ENCODE data around the gene FAM114A1. TPM values are rescaled to one million over a fixed set of nuclear protein-coding genes. Genes with fewer than 3 reads are reported as not detected.

The FAM114A1 gene
- polyA plus RNA-seq, 1 donor from 2014 or later, result not detected

DNA sequence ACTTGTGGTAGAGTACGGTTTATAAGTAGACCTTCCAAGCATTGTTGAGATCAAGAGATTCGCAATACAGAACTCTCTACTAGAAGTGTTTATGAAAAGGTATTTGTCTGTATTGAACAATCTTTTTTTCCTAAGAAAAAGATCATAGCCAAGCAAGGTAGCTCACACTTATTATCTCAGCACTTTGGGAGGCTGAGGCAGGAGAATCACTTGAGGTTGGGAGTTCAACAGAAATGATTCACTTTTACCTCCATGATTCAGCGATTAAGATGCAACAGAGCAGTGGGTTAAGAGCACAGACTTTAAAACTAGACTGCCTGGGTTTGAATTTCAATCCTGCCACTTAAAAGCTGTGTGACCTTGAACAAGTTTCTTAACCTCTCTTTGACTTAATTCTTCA lies 90.3 kb downstream of the FAM114A1 start:
- H3K27ac ChIP-seq (ENCODE audit: low read length), result no peak overlapping the region
- no peak overlapping the region for H3K4me2 ChIP-seq (ENCODE audit: low read length)
- no peak overlapping the region for H3K9ac ChIP-seq (ENCODE audit: low read length)

GRCh38 chr4:38958453-38959190 lies 91.0 kb downstream of the FAM114A1 start:
- H3K27ac ChIP-seq (ENCODE audit: low read length), result no peak overlapping the region
- no peak overlapping the region for H3K4me3 ChIP-seq (ENCODE audit: low read length)
- no peak overlapping the region for H3K4me2 ChIP-seq (ENCODE audit: low read length)
- H3K36me3 ChIP-seq (ENCODE audit: insufficient read depth, low read length), result no peaks in the 10 kb centered on the region
- no peaks in the 10 kb centered on the region for H3K79me2 ChIP-seq (replicated peaks; ENCODE audit: insufficient read depth, low read length)
- no peaks in the 10 kb centered on the region for H3K9me2 ChIP-seq (ENCODE audit: insufficient read depth, low read length)
- H3K9ac ChIP-seq (ENCODE audit: low read length), result no peak overlapping the region
- no peaks in the 10 kb centered on the region for H3F3A ChIP-seq (ENCODE audit: insufficient read depth, low read length, poor library complexity, severe bottlenecking)
- no peak overlapping the region for H2AFZ ChIP-seq (ENCODE audit: low read depth, low read length)
- H3K9me3 ChIP-seq (ENCODE audit: low read length), result no peaks in the 10 kb centered on the region
- H3K27me3 ChIP-seq (ENCODE audit: insufficient read depth, low read depth, low read length), result no peaks in the 10 kb centered on the region
- H4K20me1 ChIP-seq (ENCODE audit: insufficient read depth), result no peaks in the 10 kb centered on the region
- TF ChIP-seq, protein P1, sequence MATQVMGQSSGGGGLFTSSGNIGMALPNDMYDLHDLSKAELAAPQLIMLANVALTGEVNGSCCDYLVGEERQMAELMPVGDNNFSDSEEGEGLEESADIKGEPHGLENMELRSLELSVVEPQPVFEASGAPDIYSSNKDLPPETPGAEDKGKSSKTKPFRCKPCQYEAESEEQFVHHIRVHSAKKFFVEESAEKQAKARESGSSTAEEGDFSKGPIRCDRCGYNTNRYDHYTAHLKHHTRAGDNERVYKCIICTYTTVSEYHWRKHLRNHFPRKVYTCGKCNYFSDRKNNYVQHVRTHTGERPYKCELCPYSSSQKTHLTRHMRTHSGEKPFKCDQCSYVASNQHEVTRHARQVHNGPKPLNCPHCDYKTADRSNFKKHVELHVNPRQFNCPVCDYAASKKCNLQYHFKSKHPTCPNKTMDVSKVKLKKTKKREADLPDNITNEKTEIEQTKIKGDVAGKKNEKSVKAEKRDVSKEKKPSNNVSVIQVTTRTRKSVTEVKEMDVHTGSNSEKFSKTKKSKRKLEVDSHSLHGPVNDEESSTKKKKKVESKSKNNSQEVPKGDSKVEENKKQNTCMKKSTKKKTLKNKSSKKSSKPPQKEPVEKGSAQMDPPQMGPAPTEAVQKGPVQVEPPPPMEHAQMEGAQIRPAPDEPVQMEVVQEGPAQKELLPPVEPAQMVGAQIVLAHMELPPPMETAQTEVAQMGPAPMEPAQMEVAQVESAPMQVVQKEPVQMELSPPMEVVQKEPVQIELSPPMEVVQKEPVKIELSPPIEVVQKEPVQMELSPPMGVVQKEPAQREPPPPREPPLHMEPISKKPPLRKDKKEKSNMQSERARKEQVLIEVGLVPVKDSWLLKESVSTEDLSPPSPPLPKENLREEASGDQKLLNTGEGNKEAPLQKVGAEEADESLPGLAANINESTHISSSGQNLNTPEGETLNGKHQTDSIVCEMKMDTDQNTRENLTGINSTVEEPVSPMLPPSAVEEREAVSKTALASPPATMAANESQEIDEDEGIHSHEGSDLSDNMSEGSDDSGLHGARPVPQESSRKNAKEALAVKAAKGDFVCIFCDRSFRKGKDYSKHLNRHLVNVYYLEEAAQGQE (IDR thresholded peaks at IDR 0.05; ENCODE audit: borderline replicate concordance), result no peak
- TF ChIP-seq MXI1 (conservative IDR thresholded peaks at IDR 0.05; ENCODE audit: poor library complexity, severe bottlenecking), result no peak
- TF ChIP-seq SMC3 (conservative IDR thresholded peaks at IDR 0.05; ENCODE audit: poor library complexity), result no peak
- no peak for TF ChIP-seq TAF1 (IDR thresholded peaks at IDR 0.05; ENCODE audit: low read depth)
- no peak for TF ChIP-seq EZH2 (IDR thresholded peaks at IDR 0.05; ENCODE audit: borderline replicate concordance, insufficient read depth, low read length, poor library complexity, severe bottlenecking)
- TF ChIP-seq EP300 (conservative IDR thresholded peaks at IDR 0.05; ENCODE audit: poor library complexity, severe bottlenecking), result no peak
- no peak for TF ChIP-seq POLR2AphosphoS5 (IDR thresholded peaks at IDR 0.05)
- TF ChIP-seq RAD21 (conservative IDR thresholded peaks at IDR 0.05), result no peak

More for the DNA sequence above, 90.3 kb downstream of the FAM114A1 start:
- Histone ChIP-seq H3K4me3 (ENCODE audit: low read length) (no peak overlapping the region), H3K79me2 (replicated peaks; ENCODE audit: insufficient read depth, low read length) (no peaks in the 10 kb centered on the region), H2AFZ (ENCODE audit: low read depth, low read length) (no peak overlapping the region), H3K27me3 (ENCODE audit: insufficient read depth, low read depth, low read length) (no peaks in the 10 kb centered on the region), H4K20me1 (ENCODE audit: insufficient read depth) (no peaks in the 10 kb centered on the region), H3K36me3 (ENCODE audit: insufficient read depth, low read length) (no peaks in the 10 kb centered on the region), H3K9me3 (ENCODE audit: low read length) (no peaks in the 10 kb centered on the region), H3K9me2 (ENCODE audit: insufficient read depth, low read length) (no peaks in the 10 kb centered on the region), H3F3A (ENCODE audit: insufficient read depth, low read length, poor library complexity, severe bottlenecking) (no peaks in the 10 kb centered on the region)
- TF ChIP-seq EP300 (conservative IDR thresholded peaks at IDR 0.05; ENCODE audit: poor library complexity, severe bottlenecking), result no peak
- no peak for TF ChIP-seq EZH2 (IDR thresholded peaks at IDR 0.05; ENCODE audit: borderline replicate concordance, insufficient read depth, low read length, poor library complexity, severe bottlenecking)
- no peak for TF ChIP-seq RAD21 (conservative IDR thresholded peaks at IDR 0.05)
- TF ChIP-seq SMC3 (conservative IDR thresholded peaks at IDR 0.05; ENCODE audit: poor library complexity), result no peak
- no peak for TF ChIP-seq TAF1 (IDR thresholded peaks at IDR 0.05; ENCODE audit: low read depth)
- TF ChIP-seq, protein P1 (IDR thresholded peaks at IDR 0.05; ENCODE audit: borderline replicate concordance), result no peak
- TF ChIP-seq CTCF (IDR thresholded peaks at IDR 0.05; ENCODE audit: poor library complexity, severe bottlenecking), result no peak
- no peak for TF ChIP-seq MXI1 (conservative IDR thresholded peaks at IDR 0.05; ENCODE audit: poor library complexity, severe bottlenecking)
- no peak for TF ChIP-seq POLR2AphosphoS5 (IDR thresholded peaks at IDR 0.05)
